Naive B cell (primary cell): ENCODE results near the gene FRMD4A. TPM values are rescaled to one million over a fixed set of nuclear protein-coding genes. Genes with fewer than 3 reads are reported as not detected.

Experiments used
- ATAC-seq, 2 donors: fragments of 150-1000 bp; cut with Tn5 transposase; 2 replicates each; pipeline ENCODE4 v1.10.0; 2021; ENCODE audit warnings: low read depth in 2 of 2, mild to moderate bottlenecking in 2 of 2, moderate library complexity in 2 of 2
- DNase-seq: peaks from one replicate; pipeline ENCODE4 v3.0.0; 2022
- H3K27ac Mint-ChIP-seq, 6 donors: one replicate each; pipeline ENCODE4 v1.8.0; 2020 to 2022; ENCODE audit warnings: mild to moderate bottlenecking in 6 of 6, mixed read lengths in 6 of 6, moderate library complexity in 5 of 6, inconsistent platforms in 2 of 6
- H3K27me3 Mint-ChIP-seq, 3 donors: one replicate each; pipeline ENCODE4 v1.8.0; 2021 to 2022; ENCODE audit warnings: mixed read lengths in 3 of 3, mild to moderate bottlenecking in 1 of 3
- H3K36me3 Mint-ChIP-seq, 2 donors: one replicate each; pipeline ENCODE4 v1.8.0; 2020 to 2022; ENCODE audit warnings: mixed read lengths in 2 of 2, inconsistent platforms in 1 of 2, mild to moderate bottlenecking in 1 of 2
- H3K4me1 Mint-ChIP-seq, 3 donors: one replicate each; pipeline ENCODE4 v1.8.0; 2020 to 2022; ENCODE audit warnings: mixed read lengths in 3 of 3, inconsistent platforms in 1 of 3, mild to moderate bottlenecking in 1 of 3, moderate library complexity in 1 of 3
- H3K4me3 Mint-ChIP-seq, 8 donors: one replicate each; pipeline ENCODE4 v1.8.0; 2020 to 2022; ENCODE audit warnings: mild to moderate bottlenecking in 8 of 8, mixed read lengths in 8 of 8, moderate library complexity in 8 of 8, inconsistent platforms in 2 of 8
- H3K9me3 Mint-ChIP-seq, 7 donors: one replicate each; pipeline ENCODE4 v1.8.0; 2020 to 2022; ENCODE audit warnings: mixed read lengths in 7 of 7, mild to moderate bottlenecking in 5 of 7, inconsistent platforms in 2 of 7, moderate library complexity in 1 of 7
- polyA plus RNA-seq, 6 donors: library from polyadenylated mRNA; unstranded; fragments of 300-500 nt; fragmentation: Illumina TruSeq; gene quantifications; one replicate each; pipeline ENCODE4 v1.2.3, GENCODE V29; 2021; ENCODE audit warnings: low read depth in 6 of 6

The FRMD4A gene
- polyA plus RNA-seq = under 1 TPM in 3 of 6 donors, not detected in 3; 0.09 to 0.20 (median 0.10) TPM

DNA sequence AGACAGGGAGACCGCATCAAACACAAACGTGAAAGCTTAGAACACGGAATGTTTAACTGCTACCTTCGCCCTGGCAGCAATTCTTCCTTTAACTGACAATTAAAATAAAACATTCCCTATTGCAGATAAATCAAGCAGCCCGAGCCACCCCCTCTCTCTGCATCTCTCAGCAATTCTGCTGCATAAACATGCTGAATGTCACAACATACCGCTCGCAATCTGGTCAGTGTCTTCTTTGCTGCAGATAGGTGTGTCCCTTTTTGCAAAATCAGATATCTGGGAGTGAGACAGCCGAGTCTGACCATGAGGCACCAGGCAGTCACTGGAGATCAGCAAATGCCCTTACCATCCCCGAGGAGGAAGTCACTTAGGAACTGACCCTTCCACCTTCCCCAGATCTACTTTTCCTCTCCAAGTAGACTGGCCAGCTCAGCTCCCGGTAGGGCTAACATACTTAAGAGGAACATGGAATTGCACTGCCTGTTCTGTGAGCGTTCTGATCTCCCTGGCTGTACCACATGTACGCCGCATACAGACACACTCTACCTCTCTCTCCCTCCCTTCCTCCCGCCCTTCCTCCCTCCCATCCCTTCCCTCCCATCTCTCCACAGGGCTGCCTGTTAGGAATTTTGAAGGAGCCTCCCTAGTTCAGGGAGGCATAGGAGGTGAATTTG lies at the start of gene FRMD4A:
FRMD4A (minus strand) TSS at position 537 of the 674 bp plus-strand sequence.
- Mint-ChIP-seq H3K27ac (no peak within 1 kb of the TSS), H3K36me3 (no peaks in the 10 kb centered on the region), H3K27me3 (peaks cover 27 to 69% (median 50%) of the 10 kb centered on the region in 3 donors), H3K9me3 (peaks cover 0 to 1% (median 0%) of the 10 kb centered on the region in 7 donors), H3K4me1 (no peaks in the 10 kb centered on the region), H3K4me3 (no peak within 1 kb of the TSS)
- DNase-seq (no peak), ATAC-seq (no peak)

DNA sequence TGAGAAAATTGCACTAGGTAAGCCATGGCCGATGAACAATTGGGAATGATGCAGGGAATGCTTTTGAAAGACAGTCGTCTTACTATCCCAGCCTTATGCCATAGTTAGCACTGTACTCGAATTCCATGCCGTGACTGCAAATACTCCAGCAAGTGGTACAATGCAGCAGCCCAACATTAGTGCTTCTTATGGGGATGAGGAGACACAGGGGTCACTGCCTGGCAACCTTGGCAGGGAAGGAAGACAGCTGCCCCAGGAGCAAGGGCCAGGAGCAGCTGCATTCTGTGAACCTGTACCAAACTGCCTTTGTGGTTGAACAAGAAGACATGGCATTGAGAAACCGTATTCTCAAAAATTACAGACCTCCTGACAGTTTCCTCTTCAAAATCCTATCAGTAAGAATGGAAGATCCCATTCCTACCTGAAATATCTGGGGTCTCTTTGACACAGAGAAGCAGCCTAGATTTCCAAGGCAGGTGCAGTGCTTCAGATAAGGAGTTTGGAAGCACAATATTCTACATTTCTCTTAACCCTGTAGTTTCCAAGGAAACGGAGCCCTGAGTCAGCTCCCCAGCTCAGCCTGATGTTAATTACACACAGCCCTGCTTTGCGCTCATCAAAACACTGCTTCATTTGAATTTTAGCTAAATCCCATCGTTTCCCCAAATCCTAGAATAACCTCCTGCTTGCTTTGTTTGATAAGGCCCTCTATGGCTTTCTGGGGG lies 49.0 kb upstream of the FRMD4A start:
- ATAC-seq = no peak
- Mint-ChIP-seq H3K27me3 (peaks cover 28 to 54% (median 50%) of the 10 kb centered on the region in 3 donors), H3K27ac (no peak overlapping the region)

DNA sequence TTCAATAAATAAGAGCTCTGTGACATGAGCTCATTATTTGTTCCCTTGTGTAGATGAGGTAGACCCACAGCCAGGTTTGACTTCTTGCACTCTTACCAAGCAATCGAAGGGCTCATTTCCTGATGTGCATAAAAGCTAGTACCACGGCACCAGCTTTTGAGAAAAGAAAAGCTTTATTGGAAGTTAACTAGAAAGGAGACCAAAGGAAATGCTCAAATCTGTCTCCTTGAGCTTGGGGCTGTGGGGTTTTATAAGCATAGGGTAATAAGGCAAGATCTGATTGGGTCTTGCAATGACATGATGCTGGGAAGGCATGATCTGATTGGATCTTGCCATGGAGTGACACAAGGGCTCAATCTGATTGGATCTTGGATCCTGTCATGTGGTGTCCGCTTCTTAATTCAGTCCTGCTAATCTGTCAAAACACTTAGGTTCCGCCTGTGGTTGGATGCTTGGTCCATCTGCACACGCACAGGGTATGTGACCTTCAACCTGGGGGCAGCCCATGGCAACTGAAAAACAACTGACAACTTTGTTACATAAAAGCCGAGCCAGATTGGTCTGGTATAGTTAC lies 47.8 kb upstream of the FRMD4A start:
- Mint-ChIP-seq H3K4me1 (peaks cover 7 to 16% (median 7%) of the 10 kb centered on the region in 3 donors), H3K36me3 (peaks cover 0 to 5% of the 10 kb centered on the region in 2 donors), H3K27ac (peak overlapping the region in 1 of 6 donors; percentile 38), H3K27me3 (peaks cover 33 to 56% (median 52%) of the 10 kb centered on the region in 3 donors), H3K4me3 (no peak overlapping the region), H3K9me3 (no peaks in the 10 kb centered on the region)
- DNase-seq (no peak), ATAC-seq (no peak)

More for the DNA sequence above, 49.0 kb upstream of the FRMD4A start:
- DNase-seq = no peak
- Mint-ChIP-seq H3K36me3 (peaks cover 0 to 5% of the 10 kb centered on the region in 2 donors), H3K9me3 (peaks cover 0 to under 1% (median 0%) of the 10 kb centered on the region in 7 donors), H3K4me1 (peaks cover 8 to 20% (median 12%) of the 10 kb centered on the region in 3 donors), H3K4me3 (no peak overlapping the region)

DNA sequence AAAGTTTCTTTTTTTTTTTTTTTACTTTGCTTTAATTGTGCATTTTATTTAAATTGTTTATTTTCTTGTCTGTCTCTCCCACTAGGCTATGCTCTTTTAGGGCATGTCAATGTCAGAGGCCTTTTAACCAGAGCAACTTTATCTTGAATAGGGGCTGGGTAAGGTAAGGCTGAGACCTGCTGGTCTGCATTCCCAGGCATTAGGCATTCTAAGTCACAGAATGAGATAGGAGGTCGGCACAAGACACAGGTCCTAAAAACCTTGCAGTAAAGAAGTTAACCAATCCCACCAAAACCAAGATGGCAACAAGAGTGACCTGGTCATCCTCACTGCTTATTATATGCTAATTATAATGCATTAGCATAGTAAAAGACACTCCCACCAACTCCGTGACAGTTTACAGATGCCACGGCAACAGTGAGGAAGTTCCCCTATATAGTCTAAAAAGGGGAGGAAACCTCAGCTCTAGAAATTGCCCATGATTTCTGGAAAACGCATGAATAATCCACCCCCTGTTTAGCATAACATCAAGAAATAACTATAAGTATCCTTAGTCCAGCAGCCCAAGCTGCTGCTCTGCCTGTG lies 47.0 kb upstream of the FRMD4A start:
- Mint-ChIP-seq H3K27me3 (peaks cover 38 to 63% (median 52%) of the 10 kb centered on the region in 3 donors), H3K36me3 (peaks cover 0 to 5% of the 10 kb centered on the region in 2 donors), H3K9me3 (no peaks in the 10 kb centered on the region), H3K4me3 (no peak overlapping the region), H3K4me1 (peaks cover 7 to 15% (median 7%) of the 10 kb centered on the region in 3 donors), H3K27ac (no peak overlapping the region)
- DNase-seq (no peak), ATAC-seq (no peak)

DNA sequence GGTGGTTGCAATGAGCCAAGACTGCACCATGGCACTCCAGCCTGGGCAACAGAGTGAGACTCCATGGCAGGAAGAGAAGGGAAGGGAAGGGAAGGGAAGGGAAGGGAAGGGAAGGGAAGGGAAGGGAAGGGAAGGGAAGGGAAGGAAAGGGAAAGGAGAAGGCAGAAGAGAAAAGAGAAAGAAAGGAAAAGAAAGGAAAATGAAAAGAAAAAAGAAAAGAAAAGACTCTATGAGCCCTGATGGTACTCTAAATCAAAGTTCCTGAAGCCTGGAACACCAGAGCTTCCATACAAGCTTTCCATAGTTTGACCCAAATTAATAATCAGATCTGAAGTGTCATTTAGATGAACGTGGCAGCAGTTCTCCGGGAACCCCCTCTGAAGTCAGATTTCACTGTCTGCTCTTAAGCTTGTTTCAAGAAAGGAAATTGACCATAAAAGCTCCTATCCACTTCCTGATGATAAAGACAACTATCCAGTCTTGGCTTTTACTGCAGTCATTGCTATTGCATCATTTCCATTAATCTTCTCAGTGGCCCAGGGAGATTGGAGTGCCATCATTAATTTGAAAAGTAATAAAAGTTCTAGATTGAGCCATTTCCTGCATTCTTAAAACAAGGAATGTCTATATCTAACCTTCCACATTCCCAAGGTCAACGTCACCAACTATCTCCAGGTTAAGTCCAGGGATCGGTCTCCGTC lies 44.2 kb upstream of the FRMD4A start:
- DNase-seq (no peak), ATAC-seq (no peak)
- Mint-ChIP-seq H3K36me3 (peaks cover 0 to 4% of the 10 kb centered on the region in 2 donors), H3K4me3 (no peak overlapping the region), H3K4me1 (no peaks in the 10 kb centered on the region), H3K9me3 (peaks cover 0 to 7% (median 2%) of the 10 kb centered on the region in 7 donors), H3K27me3 (peaks cover 38 to 72% (median 50%) of the 10 kb centered on the region in 3 donors), H3K27ac (peak overlapping the region in 1 of 6 donors; percentile 14)

DNA sequence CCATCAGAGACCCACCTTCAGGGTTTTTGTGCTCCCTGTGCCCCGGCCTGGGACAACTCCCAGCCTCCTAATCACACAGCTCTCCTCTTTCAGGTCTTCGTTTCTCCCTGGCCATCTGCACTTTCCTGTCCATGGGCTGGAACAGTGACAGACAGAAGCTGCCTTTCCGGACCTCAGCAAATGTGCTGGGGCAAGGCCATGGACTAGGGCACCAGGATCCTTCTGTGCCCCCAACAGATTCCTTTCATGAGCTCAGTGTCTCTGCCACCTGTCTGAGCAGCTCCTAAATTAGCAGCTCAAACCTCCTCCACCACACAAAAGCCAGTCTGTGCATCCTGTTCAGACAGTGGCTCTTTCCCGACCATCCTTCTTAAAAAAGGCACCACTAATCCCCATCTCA lies 41.9 kb upstream of the FRMD4A start:
- ATAC-seq (no peak), DNase-seq (no peak)
- Mint-ChIP-seq H3K36me3 (peaks cover 0 to 8% of the 10 kb centered on the region in 2 donors), H3K4me1 (no peaks in the 10 kb centered on the region), H3K9me3 (peaks cover 0 to 7% (median 5%) of the 10 kb centered on the region in 7 donors), H3K27me3 (peaks cover 24 to 68% (median 57%) of the 10 kb centered on the region in 3 donors), H3K4me3 (no peak overlapping the region), H3K27ac (no peak overlapping the region)

DNA sequence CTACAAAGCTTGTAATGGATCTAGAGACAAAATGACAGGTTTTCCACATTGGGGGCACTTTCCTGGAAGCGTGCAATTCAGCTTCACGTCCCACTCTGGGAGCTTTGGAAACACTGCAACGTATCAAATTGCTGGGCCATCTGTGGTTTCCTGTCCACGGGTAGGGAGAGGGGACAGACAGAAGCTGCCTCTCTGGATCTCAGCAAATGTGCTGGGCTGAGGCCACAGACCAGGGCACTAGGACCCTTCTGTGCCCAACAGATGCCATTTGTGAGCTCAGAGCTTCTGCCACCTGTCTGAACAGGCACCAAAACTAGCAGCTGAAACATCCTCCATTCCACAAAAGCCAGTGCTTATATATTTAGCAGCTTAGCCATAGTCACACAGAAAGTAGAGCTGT lies 40.9 kb upstream of the FRMD4A start:
- H3K27ac Mint-ChIP-seq = no peak overlapping the region
- no peaks in the 10 kb centered on the region for H3K4me1 Mint-ChIP-seq
- no peak for ATAC-seq
- no peak overlapping the region for H3K4me3 Mint-ChIP-seq
- H3K9me3 Mint-ChIP-seq = peaks cover 0 to 7% (median 5%) of the 10 kb centered on the region in 7 donors
- H3K27me3 Mint-ChIP-seq = peaks cover 27 to 61% (median 58%) of the 10 kb centered on the region in 3 donors
- peaks cover 0 to 8% of the 10 kb centered on the region in 2 donors for H3K36me3 Mint-ChIP-seq
- no peak for DNase-seq

DNA sequence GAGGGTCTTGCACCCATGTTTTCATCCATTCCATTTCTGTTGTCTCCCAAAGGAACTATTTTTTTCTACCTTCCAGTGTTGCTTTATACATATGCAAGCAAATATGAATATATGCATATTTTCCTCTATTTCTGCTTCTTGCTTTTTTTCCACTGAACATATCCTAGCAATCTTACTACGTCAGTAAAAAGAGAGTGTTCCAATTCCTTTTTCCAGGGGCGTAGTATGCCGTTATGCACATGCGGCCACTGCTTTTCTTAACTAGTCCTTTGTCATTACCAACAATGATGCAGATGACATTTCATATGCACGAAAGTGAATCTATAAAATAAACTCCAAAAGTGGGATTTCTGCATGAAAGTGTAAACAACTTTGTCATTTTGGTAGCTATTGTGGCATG lies 40.2 kb upstream of the FRMD4A start:
- H3K36me3 Mint-ChIP-seq = peaks cover 0 to 8% of the 10 kb centered on the region in 2 donors
- DNase-seq = no peak
- H3K27me3 Mint-ChIP-seq = peaks cover 23 to 59% (median 51%) of the 10 kb centered on the region in 3 donors
- no peaks in the 10 kb centered on the region for H3K4me1 Mint-ChIP-seq
- H3K4me3 Mint-ChIP-seq = no peak overlapping the region
- no peak for ATAC-seq
- no peak overlapping the region for H3K27ac Mint-ChIP-seq
- H3K9me3 Mint-ChIP-seq = peaks cover 0 to 7% (median 5%) of the 10 kb centered on the region in 7 donors

DNA sequence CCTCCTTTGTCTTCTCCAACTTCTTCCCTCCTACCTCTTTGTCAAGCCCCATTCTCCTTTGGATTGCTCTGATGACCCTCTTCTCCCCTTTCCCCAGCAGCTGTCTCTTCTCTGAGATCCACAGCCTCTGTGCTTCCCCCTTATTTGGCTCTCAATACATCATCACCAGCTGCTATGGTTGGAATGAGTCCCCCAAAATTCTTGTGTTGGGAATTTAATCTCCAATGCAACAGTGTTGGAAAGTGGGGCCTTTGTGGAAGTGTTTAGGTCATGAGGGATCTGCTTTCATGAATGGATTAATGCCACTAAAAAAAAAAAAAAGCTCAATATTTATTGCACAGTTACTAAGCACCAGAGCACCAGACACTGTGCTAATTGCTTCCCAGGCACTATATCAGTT lies 39.2 kb upstream of the FRMD4A start:
- no peak for ATAC-seq
- peak overlapping the region in 1 of 6 donors; percentile 91 for H3K27ac Mint-ChIP-seq
- no peak overlapping the region for H3K4me3 Mint-ChIP-seq

DNA sequence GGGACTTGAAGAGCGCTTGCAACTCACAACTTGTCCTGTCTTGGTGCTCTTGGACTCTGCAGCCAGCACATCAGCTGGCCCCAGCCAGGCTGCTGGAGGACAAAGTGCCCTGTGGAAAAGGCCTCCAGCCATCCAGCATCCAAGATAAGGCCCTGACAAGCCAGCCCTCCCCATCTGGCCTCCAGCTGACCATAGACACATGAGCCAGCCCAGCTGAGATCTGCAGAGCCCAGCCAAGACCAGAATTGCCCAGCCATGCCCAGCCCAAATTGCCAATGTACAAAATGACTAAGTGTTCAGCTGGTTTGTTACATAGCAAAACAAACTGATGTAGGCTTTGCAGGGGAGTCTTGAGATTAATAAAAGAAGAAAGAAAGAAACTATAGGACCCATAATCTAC lies 36.0 kb upstream of the FRMD4A start:
- Mint-ChIP-seq H3K27me3 (peaks cover 23 to 63% (median 52%) of the 10 kb centered on the region in 3 donors), H3K27ac (peak overlapping the region in 2 of 6 donors; percentile 29 to 87), H3K4me1 (no peaks in the 10 kb centered on the region), H3K9me3 (peaks cover 0 to 7% (median 5%) of the 10 kb centered on the region in 7 donors), H3K4me3 (no peak overlapping the region), H3K36me3 (peaks cover 0 to 8% of the 10 kb centered on the region in 2 donors)
- DNase-seq (no peak), ATAC-seq (no peak)

More for the DNA sequence above, 39.2 kb upstream of the FRMD4A start:
- Mint-ChIP-seq H3K4me1 (no peaks in the 10 kb centered on the region), H3K9me3 (peaks cover 0 to 7% (median 5%) of the 10 kb centered on the region in 7 donors), H3K27me3 (peaks cover 13 to 58% (median 49%) of the 10 kb centered on the region in 3 donors), H3K36me3 (peaks cover 0 to 8% of the 10 kb centered on the region in 2 donors)
- no peak for DNase-seq

DNA sequence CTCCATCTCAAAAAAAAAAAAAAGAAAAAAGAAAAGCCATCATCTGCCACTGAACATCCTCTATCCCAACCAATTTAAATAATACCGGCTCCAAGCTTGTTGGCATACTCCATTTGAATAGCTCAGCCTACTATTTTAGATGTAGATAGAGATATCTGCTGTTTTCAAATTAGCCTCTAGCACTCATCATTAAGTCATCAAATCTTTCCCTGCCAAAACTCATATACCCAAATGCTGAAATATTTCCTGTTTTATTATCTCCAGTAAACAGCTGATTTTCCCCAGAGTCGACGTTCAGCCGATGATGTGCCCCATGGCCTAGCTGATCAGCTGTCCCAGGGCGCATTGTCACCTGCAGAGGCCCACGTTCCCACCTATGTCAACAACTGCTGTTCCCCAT lies 34.5 kb upstream of the FRMD4A start:
- ATAC-seq (no peak), DNase-seq (no peak)
- no peak overlapping the region for H3K4me3 Mint-ChIP-seq
- peaks cover 0 to 5% (median 4%) of the 10 kb centered on the region in 7 donors for H3K9me3 Mint-ChIP-seq
- H3K36me3 Mint-ChIP-seq = peaks cover 0 to 7% of the 10 kb centered on the region in 2 donors
- H3K27ac Mint-ChIP-seq = no peak overlapping the region
- no peaks in the 10 kb centered on the region for H3K4me1 Mint-ChIP-seq
- peaks cover 30 to 61% (median 50%) of the 10 kb centered on the region in 3 donors for H3K27me3 Mint-ChIP-seq

DNA sequence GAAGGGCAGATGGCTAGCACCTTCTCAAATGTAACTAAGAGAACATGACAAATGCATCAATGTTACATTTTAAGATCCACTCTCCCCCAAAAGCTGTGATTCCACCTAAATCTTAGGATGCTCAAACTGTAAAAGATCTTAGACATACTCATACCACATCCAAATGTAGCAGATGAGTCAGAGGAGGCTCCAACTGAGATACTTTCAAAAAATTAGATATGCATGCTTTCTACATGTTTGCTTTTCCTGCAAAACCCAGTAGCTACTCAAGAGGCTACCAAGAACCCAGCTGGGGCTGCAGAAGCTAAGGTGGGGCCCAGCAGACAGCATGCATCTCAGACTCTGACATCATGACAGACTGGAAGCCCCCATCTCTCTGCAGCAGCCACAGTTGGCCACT lies 31.4 kb upstream of the FRMD4A start:
- no peaks in the 10 kb centered on the region for H3K36me3 Mint-ChIP-seq
- no peak overlapping the region for H3K27ac Mint-ChIP-seq
- no peaks in the 10 kb centered on the region for H3K4me1 Mint-ChIP-seq
- H3K27me3 Mint-ChIP-seq = peaks cover 28 to 43% (median 37%) of the 10 kb centered on the region in 3 donors
- H3K9me3 Mint-ChIP-seq = no peaks in the 10 kb centered on the region
- ATAC-seq = no peak
- H3K4me3 Mint-ChIP-seq = no peak overlapping the region
- DNase-seq = no peak
